ENCODE data around the gene LHCGR.

The LHCGR gene

DNA sequence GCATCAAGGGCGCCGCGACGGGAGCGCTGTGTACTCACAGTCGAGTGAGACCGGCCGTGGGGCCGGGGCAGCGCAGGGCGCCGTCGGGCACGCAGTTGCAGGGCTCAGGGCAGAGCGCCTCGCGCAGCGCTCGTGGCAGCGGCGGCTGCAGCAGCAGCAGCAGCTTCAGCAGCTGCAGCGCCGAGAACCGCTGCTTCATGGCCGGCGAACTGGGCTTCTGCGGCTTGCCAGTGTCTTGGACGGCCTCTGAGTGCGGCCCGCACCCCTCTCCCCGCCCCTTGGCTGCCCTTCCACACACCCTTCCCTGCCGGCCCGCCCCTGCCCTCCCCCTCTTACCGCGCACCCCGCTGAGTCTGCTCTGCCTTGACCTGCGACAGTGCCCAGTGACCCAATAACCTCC is at the start of gene LHCGR:
TSS of gene LHCGR (minus strand) at position 252 of the 400 bp plus-strand sequence. CDS start at position 199, 53 bp downstream.
- DNase-seq: no peak

GRCh38 chr2:48799601-48800000 is 44.1 kb upstream of the LHCGR start:
- DNase-seq: no peak

- no peak for DNase-seq
Observed at GRCh38 chr2:48795065-48795464, 39.5 kb upstream of the LHCGR start.

GRCh38 chr2:48793671-48794070 is 38.1 kb upstream of the LHCGR start:
- no peak for DNase-seq

DNA sequence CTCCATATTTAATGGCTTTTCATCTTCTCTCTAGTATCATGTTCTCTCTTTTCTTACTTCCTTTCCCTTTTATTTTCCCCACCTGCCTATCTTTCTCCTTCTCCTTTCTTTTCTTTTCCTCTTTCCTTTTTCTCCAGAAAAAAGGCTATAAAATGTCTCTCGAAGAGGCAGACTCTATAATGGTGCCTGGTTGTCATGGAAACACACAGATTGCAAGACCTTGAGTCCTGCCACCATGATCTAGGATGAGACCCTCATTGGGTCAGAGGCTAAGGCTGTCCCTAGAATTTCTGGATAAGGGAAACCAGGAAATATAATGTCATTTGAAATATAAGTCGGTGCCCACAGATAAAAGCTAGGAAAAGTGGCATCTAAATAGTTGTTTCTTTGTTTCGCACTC is 36.5 kb upstream of the LHCGR start:
- DNase-seq: no peak

- no peak for DNase-seq
Observed at GRCh38 chr2:48790407-48791170, 35.1 kb upstream of the LHCGR start.

- DNase-seq: no peak
Observed at GRCh38 chr2:48787580-48787979, 32.1 kb upstream of the LHCGR start.

DNA sequence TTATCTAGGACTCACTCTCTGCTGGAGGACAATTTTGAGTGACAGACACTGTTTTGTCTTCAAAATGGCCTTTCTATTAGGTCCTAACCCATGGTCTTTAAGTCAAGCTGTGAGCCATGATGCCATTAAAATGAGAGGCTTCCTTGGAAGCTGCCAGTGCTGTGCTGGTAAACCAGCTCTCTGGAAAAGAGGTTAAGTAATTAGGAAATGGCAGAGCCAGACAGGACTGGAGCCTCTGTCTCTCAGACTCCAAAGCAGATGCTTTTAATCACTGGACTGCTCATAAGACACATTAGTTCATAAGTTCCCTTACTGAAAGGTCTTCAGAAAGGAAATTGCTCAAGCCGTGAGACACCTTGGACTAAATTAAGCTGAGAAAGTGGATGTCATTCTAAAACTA is 25.8 kb upstream of the LHCGR start:
- DNase-seq: no peak

DNA sequence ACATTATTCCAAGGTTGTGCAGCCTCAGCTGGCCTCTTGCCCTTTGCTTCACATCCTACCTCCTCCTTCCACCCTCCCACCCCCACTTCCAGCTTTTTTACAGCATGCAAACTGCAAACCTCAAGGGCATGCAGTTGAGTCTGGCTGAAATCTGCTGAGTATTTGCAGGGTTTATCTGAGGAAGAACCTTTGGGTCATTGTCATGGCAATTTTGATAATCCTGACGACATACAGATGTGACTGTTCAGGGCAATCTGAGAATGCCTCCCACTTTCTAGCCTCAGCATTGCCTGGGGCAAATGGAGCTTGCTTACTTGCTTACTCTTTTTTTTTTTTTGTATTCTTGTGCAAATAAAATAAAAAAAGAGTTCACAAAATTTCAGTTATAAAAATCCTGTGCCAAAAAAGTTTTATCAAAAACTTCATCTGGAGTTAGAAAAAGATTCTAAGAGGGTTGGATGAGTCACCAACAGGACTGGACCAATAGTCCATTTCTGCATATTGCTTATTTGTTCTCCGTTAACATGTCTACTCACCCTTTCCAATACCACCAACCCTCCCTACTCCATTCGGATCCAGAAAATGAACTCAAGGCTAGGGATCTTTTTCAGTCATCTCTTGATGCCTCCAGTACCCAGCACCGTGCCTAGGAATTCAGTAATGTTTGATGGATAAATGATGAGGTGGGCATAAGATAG is 23.6 kb upstream of the LHCGR start:
- DNase-seq: no peak

DNA sequence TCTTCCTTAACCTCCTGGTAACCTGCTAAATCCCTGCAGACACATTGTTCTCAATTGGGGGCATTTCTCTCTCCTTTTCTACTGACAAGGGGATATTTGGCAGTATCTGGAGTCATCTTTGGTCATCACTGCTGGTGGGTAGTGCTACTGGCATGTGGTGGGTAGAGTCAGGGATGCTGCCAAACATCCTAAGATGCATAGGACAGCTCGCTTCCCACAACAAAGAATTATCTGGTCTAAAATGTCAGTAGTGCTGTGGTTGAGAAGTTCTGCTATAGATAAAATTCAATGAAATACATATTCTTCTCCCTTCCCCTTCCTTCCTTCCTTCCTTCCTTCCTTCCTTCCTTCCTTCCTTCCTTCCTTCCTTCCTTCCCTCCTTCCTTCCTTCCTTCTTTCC is 18.7 kb upstream of the LHCGR start:
- no peak for DNase-seq

- DNase-seq: no peak
Observed at GRCh38 chr2:48771241-48772014, 15.9 kb upstream of the LHCGR start.

DNA sequence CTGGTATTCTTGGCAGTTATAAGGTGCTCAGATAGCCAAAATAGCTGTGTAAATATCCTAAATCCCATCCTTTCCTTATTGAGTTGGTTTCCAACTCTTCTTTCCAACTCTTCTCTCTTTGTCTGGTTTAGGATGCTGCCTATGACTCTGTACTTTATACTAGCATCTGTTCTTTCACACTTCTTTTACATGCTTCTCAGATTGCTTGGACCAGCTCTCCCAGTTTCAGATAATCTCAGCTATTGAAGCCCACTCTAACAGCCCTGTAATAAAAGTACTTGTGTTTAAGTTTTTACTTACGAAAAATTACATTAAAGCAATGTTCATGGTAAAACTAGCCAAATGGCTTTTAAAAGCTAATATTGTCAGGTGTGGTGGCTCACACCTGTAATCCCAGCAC is 14.7 kb upstream of the LHCGR start:
- DNase-seq: no peak

- no peak for DNase-seq
Observed at GRCh38 chr2:48768669-48769068, 13.1 kb upstream of the LHCGR start.

DNA sequence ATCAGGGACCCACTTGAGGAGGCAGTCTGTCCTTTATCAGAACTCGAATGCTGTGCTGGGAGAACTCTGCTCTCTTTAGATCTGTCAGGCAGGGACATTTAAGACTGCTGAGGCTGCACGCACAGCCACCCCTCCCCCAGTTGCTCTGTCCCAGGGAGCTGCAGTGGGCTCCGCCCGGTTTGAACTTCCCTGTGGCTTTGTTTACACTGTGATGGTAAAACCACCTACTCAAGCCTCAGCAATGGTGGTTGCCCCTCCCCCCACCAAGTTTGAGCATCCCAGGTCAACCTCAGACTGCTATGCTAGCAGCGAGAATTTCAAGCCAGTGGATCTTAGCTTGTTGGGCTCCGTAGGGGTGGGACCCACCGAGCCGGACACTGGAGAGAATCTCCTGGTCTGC is 11.8 kb upstream of the LHCGR start:
- no peak for DNase-seq

DNA sequence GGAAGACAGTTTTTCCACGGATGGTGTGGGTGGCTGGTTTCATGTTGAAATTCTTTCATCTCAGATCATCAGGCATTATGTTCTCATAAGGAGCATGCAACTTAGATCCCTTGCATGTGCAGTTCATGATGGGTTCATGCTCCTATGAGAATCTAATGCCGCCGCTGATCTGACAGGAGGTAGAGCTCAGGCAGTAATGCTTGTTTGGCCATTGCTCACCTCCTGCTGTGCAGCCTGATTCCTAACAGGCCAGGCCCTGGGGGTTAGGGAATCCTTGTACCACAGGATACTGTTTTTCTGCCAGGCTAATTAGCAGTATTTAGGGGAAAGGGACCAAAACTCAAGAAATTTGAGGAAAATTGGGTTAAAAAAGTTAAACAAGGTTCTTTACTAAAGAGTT is 5.3 kb upstream of the LHCGR start:
- no peak for DNase-seq

DNA sequence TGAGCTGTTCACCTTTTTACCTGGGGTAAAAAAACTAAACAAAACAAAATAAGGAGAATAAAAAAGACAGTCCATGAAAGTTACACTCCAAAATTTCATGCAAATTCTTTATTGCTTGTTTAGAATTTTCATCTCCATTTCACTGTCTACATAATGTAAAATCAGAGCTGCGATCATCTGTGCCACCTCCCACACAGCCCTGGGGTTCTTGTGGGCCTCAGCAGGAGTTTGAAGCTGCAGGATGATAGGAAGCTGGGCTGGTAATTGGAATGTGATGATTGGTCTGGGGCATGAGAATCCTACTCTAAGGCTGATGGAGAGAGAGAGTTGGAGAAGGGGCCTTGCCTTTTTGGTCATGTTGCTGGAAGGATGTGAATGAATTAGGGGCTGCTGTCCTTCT is 4.2 kb upstream of the LHCGR start:
- DNase-seq: no peak

DNA sequence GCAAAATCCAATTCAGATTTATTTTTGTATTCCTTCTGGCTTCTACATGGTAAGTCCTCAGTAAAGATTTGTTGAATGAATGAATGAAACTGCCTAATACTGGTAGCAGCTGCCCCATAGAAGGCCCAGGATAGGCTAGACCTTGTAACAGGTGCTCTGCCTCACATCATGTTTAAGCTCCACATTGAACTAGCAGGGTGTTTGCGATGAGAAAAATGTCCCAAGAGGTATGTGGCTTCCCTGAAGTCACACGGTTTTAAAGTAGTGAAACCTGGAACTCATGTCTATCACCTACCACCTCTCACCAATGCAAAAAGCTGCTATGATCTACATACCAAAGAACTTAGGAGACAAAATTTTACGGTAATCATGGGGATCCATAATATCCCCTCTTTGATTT is 765 bp upstream of the LHCGR start:
- DNase-seq: no peak

GRCh38 chr2:48754874-48755273 is 650 bp downstream of the LHCGR start:
- DNase-seq: no peak

GRCh38 chr2:48753228-48753627 is 2.3 kb downstream of the LHCGR start:
- no peak for DNase-seq

DNA sequence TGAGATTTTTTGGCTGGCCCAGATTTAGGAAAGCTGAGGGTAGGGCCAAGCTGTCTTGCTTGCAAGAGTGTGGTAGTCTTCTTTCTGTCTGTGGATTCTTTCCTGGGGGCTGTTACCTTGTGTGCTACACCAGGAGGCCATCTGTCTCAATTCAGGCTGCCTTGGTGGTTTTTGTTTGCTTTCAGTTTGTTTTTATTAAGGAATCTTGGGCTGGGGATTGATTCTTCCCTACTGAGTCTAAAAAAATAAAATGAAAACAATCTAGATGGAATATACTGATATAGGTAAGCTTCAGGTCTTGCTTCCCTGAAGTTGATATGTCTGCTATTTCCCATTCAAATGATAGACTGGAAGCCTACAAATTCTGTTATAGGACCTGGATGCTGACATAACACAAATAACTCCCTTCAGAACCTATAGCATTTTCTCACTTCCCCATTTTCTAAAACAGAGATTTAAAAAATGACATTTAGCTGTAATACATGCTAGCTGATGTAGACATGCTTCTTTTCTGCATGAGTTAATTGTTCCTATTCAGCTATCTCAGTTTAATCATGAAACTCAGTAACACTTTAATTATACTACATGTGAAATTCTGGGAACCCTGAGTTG is 5.3 kb downstream of the LHCGR start:
- DNase-seq: no peak

- no peak for DNase-seq
Observed at GRCh38 chr2:48749291-48750127, 6.0 kb downstream of the LHCGR start.

- DNase-seq: no peak
Observed at GRCh38 chr2:48747319-48747718, 8.2 kb downstream of the LHCGR start.
